NCI-H460 (cell line): Measurements from ENCODE around the gene RBM20. TPM values are rescaled to one million over a fixed set of nuclear protein-coding genes. Genes with fewer than 3 reads are reported as not detected.
"Not testable (repeated sequence)": the region's sequence is repeated elsewhere in the genome, so short reads cannot be mapped to it uniquely, and the experiment has no call there.

Source experiments
- DNase-seq: peaks from one replicate; pipeline ENCODE4 v3.0.0-alpha.2; 2016; ENCODE audit warnings: low read depth; ENCODE audit errors: extremely low read depth
- total RNA-seq: library from RNA; depleted of rRNA; stranded (reverse); fragments of >200 nt; shearing (Covaris generic); gene quantifications from 2 replicates; pipeline ENCODE4 v1.2.3, GENCODE V29; 2014

The RBM20 gene
- total RNA-seq, 1 experiment from 2014 or later = 2.0 TPM

DNA sequence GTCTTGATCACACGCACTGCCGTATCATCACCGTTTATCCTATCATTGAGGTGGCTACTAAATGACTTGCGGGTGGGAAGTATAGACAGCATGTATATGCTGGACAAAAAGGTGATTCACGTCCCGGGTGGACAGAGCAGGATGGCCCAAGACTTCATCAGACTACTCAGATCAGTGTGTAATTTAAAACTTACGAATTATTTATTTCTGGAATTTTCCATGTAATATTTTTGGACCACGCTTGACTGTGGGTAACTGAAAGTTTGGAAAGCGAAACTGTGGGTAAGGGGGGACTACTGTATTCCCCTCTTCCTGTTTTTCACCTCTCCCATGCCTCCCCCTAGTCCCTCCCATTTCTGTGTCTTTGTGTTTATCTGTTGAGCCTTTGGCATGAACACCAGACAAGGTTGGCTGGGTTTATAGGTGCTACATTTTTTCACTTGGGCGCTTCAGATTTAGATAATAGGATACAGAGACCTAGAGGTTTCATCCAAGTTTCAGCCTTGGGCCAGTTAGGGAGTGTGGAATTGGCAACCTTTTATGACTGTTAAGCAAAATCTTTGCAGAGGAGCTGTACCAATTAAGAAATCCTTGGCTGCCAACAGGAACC lies 55.8 kb downstream of the RBM20 start:
- no peak for DNase-seq

DNA sequence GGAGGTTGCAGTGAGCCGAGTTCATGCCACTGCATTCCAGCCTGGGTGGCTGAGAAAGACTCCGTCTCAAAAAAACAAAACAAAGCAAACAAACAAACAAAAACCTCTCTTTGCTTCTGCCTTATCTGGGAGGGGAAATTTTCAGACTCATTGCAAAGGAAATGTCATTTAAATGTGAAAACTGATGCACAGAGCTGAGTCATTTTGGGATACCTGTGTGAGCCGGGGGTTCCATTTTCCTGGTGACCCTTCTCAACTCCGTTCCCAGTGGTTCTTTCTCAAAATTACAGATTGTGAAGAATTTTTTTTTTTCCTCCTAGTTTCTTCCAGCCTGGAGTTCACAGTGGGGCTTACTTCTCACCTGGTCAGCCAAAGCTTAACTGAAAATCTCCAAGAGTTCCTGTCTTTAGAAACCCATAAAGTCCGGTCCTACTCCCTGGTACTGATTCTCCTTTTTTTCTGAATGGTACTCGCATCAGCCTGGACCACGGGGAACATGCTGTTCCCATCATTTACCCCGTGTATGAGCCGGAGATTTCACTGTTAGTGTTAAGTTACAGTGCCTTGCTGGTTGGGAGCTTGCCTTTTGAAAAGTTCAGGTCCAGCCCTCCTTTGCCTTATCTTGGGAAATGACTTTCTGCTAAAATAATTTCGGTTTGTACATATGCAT lies 56.9 kb downstream of the RBM20 start:
- DNase-seq = peak; percentile 26

DNA sequence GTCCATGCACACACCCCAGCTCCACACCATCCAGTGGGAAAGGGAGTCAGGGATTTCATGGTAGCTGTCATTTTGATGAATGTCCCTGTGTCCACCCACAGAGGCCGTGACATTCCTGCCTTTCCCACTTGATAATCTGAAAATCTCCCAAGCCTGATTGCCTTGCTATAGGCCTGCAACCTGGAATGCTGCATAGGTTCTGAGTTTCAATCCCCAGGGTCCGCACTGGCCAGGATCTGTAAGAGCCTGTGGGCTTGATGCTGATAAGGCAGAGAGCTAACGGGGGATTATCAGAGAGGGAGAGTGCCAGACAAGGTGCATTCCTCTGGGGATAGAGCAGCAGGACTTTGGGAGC lies 57.5 kb downstream of the RBM20 start:
- no peak for DNase-seq

DNA sequence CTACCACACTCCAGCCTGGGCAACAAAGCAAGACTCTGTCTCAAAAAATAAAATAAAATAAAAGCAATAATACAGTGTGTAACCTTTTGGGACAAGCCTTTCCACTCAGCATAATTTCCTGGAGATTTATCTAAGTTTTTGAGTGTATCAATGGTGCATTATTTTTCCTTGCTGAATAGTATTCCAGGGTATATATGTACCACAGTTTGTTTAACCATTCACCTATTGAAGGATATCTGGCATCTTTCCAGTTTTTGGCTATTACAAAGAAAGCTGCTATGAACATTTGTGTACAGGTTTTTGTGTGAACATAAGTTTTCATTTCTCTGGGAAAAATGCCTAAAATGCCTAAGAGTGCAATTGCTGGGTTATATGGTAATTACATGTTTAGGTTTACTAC lies 59.9 kb downstream of the RBM20 start:
- no peak for DNase-seq

DNA sequence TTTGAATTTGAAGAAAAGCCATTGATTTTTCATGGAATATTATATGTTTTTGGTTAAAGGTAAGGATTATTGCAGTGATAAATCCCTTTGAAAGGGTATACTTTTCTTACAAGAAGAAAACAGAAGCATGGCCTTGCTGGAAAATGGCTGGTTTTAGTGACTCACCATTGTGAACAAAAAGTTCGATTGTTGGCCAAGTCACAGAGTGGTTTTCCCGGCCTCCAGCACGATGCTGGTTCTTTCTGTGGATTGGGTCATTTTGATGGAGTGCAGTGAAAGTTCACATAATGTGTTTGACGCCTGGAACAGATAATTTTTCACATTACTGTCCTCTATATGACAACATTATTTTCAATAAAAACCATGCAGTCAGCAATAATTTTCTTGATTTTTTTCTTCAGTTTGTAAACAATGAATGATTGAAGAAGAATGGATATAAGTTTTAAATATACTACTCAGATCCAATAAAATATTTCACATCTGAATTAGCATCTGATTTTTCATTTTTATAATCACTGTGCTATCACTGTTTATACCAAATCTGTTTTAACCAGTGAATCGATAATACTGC lies 60.9 kb downstream of the RBM20 start:
- DNase-seq = no peak

DNA sequence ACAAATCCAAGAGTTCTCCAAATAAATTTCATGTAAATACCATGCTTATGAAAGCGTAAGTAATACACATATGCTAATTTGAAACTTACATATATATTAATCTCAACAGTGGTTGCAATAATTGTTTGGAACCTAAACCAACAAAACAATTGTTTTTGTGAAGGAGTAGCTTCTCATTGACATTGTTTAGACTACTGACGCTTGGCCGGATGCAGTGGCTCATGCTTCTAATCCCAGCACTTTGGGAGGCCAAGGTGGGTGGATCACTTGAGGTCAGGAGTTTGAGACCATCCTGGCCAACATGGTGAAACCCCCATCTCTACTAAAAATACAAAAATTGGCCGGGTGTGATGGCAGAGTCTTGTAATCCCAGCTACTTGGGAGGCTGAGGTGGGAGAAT lies 61.5 kb downstream of the RBM20 start:
- DNase-seq = not testable (repeated sequence)

DNA sequence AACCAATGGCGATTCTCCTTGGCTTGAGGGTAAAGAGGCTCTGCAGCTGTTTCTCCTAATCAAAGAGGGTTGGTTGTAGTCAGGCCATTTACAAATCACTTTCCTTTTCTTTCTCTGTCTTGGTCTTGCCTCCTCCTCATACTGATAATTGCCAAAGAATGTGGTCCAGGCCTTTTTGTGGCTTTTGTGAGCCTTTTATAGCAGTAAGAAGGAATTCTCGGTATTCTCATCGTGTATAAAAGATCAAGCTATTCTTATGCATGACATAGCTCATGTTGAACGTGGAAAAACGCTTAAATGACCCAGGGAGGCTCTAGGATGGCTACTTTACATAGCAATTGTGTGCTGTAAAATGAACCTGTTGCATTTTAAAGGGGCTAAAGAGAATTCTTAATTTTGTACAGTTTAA lies 62.6 kb downstream of the RBM20 start:
- DNase-seq = no peak

DNA sequence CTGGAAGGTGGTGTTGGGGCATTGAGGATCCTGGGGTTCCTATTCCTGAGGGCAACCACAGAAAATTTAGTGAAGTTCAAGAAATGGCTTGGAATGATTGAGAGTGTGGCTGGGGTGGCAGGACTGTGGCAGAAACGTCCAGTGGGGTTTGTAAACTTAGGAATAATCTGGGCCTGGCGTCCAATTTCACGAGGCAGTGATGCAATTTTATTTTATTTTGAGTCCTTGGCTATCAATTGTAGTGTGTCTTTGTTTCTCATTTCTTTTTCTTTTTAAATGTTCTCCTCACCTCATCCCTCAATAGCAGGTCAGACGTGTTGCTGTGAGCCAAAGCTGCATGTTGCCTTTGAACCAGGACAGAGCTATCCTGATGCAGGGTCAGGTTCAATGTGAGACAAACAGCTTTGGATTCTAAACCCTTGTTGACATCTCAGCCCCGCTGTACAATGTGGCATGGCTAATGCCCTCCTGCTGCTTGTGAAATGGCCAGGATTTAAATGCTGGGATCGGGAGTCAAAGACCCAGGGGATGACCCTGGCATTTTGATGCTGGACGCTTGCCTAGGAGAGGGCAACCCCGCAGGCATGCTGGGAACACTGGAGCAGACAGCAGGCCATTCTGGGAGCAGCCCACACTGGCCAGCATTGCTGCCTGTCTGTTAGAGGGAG lies 64.8 kb downstream of the RBM20 start:
- no peak for DNase-seq

DNA sequence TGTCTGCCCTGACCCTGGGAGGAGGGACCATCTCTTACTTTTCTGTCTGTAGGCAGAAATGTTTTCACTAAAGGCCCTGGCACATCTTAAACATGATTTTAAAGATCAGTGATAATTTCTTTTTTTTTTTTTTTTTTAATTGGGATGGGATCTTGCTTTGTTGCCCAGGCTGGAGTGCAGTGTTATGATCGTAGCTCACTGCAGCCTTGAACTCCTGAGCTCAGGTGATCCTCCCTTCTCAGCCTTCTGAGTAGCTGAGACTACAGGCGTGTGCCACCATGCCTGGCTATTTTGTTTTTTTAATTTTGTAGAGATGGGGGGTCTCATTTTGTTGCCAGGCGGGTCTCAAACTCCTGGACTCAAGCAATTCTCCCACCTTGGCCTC lies 65.3 kb downstream of the RBM20 start:
- no peak for DNase-seq

DNA sequence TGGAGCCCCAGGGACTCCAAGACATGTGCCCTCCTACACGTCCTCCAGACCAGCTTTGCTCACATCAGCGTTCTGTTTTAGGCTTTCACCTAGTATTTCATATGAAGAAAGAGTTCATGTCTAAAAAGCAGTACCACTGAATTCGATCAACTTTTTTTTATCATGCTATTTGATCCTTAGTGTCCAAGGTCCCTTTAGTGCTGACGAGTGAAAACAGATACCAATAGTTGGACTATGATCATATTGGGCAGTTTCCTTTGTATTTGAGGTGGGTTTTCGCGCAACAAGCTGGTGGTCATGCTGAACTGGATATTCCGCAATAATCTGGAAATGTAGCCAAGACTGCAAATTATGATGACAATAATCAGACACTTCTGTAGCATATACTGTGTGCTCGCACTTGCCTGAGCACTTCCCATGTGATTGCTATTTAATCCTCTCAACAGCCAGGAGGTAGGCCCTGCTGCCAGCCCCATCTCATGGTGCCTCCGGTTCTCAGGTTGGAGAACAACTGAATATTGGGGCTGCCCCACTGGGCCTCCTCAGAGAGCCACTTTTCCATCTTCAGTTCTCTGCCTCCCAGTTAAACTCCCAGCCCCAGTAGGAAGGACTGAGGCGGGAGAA lies 65.9 kb downstream of the RBM20 start:
- DNase-seq = no peak

DNA sequence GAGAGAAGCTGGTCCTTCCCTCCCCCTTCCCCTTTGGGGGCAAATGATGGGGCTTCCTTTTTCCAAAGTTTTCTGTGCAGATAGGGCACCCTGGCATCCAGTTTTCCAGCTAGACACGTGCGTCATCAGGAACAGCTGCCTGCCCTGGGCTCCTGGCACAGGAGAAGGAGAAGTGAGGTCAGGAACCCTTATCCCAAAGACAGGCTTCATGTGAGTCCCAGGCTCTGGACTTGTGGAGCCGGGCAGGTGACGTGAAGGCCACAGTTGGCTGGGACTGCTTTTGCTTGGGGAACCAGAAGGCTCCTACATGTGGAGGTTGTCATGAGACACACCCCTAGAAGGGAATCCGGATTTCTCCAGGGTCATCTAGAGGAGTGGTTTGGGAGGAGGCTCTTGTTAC lies 66.5 kb downstream of the RBM20 start:
- DNase-seq = no peak

DNA sequence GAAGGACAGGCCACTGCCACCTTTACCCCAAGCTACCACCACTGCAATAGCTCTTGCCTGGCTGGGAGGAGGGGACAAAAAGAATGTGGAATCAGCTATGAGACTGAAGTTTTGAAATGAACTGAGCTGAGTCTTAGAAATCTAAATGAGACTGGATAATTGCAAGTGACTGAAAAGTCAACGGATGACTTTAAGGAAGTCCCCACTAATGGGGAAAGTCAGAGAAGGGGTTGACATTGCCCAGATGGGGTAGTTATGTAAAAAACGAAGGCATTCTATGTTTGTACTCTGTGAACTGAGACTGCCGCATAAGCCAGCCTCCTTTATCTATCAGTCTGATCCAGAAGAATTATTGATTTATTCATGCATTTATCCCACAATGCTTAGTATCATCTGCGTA lies 67.2 kb downstream of the RBM20 start:
- DNase-seq = no peak

DNA sequence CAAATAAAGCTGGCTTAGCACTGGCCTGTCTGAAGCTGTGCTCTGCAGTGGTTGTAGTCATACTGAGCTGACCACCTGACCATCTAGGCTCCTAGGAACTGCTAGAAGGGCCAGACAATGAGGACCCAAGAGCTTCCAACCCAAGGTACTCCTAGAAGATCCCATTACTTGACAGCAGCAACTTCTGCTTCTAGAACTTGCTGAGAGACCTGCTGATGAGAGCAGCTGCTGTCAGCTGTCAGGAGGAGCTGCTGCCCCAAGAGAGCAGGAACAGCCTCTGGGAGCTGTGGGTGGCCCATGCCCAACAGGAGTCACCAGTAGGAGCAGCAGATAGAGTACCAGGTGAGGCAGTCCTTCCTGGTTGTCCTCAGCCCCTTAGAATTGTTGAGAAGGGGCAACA lies 70.2 kb downstream of the RBM20 start:
- DNase-seq = no peak

DNA sequence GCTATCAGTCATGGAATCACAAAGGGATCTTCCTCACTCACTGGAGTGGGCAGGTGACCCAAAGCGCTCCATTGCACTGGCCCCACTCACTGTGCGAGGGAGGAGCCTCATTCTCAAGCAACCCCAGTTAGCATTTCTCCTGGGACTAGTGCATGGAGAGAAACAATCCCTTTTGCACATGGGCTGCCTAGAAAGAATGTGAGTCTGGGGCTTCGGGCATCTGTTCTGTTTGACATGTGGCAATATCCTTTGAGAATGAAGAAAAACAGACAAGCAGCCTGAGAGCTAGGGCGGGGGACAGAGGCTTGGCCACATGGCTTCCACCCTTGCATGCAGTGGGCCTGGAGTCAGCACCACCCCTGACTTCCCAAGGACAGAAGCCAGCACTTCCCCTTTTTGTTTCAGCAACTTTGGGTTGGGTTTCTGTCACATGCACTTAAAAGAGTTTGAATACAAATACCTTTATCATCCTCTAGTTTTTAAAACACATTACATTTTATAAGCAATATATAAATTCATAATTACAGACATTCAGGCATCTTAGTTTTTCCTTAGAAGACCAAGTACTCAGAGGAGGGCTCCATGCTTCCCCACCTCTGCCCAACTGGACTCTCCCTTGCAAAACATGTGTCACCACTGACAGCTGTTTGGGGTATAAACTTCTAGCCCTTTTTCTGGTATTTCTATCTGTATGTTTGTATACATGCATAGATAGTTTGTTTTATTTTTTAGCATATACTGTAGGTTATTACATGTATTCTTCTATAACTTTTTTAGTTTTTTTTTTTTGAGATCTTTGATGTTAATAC lies 73.8 kb downstream of the RBM20 start:
- DNase-seq = no peak

DNA sequence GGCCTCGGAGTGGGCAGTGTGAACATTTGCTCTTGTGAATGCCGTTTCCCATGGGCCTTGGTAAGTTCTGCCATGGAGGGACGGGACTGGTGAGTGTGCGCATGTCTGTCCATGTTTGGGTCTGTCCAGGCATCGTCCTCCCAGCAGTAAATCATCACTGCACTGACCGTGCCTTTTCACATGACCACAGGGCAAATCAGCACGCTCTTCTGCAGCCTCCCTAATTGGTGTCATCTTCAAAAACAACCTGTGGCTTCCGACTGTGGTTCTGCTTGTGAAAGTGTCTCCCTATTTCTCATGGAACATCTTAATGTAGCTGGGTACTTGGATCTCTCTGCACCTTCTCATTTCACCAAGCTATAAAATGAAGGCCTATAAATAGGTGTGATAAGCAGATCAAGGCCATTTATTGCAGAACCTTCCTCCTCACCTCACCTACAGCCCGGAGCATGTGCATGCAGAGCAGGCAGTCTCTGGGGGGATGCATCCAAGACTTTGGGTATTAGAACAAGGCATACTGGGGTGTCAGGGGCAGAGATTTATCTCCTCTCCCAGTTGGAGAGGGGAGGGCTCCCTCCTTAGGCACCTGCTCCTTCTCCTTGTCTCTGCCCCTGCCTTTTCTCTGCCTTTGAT lies 77.4 kb downstream of the RBM20 start:
- no peak for DNase-seq

DNA sequence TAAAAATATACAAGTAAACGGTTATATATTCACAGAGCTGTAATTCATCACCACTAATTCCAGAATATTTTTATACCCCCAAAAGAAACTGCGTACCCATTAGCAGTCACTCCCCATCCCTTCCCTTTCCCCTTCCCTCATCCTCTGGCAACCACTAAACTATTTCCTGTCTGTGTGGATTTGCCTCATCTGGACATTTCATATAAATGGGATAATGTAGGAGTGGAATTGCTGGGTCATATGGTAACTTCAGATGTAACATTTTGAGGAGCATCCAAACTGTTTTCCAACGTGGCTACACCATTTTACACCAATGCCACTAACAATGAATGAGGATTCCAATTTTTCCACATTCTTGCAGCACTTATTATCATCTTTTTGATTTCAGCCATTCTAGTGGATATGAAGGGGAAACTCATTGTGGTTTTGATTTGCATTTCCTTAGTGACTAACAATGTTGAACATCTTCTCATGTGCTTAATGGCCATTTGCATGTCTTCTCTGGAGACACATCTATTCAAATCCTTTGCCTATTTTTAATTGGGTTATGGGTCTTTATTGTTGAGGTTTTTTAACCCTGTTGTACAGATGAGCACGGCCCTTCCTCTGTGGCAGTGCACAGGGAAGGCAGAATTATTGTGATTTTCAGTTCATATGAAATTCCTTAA lies 79.2 kb downstream of the RBM20 start:
- no peak for DNase-seq

DNA sequence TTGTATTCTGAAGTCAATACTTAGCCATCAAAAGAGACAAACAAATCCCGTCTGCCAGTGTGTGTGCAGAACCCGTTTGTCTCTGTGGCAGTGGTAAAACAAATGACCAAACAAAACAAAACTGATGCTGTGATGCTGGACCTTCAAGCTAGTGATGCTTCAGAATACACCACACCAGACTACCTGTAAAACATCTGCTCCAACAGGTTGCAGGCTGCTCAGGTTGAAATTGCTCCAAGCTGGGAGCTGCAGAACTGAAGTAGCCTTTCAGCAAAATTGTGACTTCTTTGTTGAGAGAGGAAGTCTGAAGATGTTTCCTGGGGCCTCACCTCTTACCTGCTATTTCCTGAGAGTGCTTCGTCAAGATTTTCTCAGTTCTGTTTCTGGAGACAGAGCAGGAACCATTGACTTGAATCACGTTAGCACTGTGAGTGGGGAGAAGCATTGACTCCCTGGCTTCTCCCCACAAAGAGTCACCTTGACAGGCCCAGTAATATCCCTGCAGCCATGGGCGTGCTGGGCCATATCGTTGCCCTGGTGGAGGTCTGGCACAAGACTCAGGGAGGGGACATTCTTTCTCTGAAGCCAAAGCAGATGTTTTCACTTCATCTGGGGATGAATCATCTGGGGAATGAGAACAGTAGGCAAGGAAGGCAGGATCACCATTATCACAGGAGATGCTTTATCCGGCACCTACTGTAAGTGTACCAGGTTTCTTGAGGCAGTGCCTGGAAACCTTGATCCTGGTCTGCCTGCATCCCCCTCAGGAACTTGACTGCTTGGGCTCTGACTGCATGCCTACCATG lies 80.2 kb downstream of the RBM20 start:
- no peak for DNase-seq

DNA sequence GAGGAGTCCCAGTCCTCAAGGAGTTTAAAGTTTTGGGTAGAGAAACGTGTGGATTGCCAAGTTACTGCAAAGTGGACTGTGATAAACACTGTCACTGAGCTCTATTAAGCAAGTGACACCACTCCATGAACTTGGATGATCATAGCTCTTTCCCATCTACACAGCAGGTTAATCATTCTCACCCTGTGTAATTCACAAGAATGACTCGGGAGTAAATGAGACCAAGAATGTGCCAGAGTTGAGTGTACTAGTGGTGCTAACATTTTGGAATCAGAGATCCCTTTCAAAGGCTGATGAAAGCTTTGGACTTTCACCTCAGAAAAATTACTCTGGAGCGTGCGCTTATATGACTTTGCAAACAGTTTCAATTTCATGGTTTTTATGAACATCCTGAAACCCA lies 80.8 kb downstream of the RBM20 start:
- DNase-seq = no peak
